Uterus (tissue), 4 donors: ENCODE results near the gene PTPRD. TPM values are rescaled to one million over a fixed set of nuclear protein-coding genes. Genes with fewer than 3 reads are reported as not detected.

ENCODE experiments used
- DNase-seq, 2 donors: peaks; one replicate each; pipeline ENCODE4 v3.0.0-alpha.2; 2019 to 2020
- H3K27ac ChIP-seq, 2 donors: fragments of 200-600 bp; sonication (generic); 1 replicate in 1 of 2; 2 replicates in 1 of 2; pipeline ENCODE4 v1.5.1; 2016 to 2018
- H3K27me3 ChIP-seq, 2 donors: fragments of 200-600 bp; sonication (generic); one replicate each; pipeline ENCODE4 v1.5.1; 2018 to 2019; ENCODE audit warnings: control low read depth in 1 of 2
- H3K36me3 ChIP-seq, 2 donors: fragments of 200-600 bp; sonication (generic); one replicate each; pipeline ENCODE4 v1.5.1; 2019; ENCODE audit warnings: control low read depth in 1 of 2
- H3K4me1 ChIP-seq, 2 donors: fragments of 200-600 bp; sonication (generic); one replicate each; pipeline ENCODE4 v1.5.1; 2018 to 2019; ENCODE audit warnings: control low read depth in 1 of 2
- H3K4me3 ChIP-seq, 2 donors: fragments of 200-600 bp; sonication (generic); 1 replicate in 1 of 2; 2 replicates in 1 of 2; pipeline ENCODE4 v1.5.1; 2018 to 2019; ENCODE audit warnings: mild to moderate bottlenecking in 1 of 2
- H3K9me3 ChIP-seq, 2 donors: fragments of 200-600 bp; sonication (generic); one replicate each; pipeline ENCODE4 v1.5.1; 2019; ENCODE audit warnings: control low read depth in 1 of 2
- CTCF ChIP-seq, 4 experiments: fragments of 200-600 bp in 2 of 4; fragments of 450-650 bp in 2 of 4; sonication (generic) in 2 of 4; IDR thresholded peaks; one replicate each; pipeline ENCODE4 v1.5.1; 2016 to 2019; ENCODE audit warnings: antibody characterized with exemption in 4 of 4, mild to moderate bottlenecking in 2 of 4, moderate library complexity in 1 of 4
- POLR2A ChIP-seq, 2 donors: fragments of 450-650 bp; IDR thresholded peaks; one replicate each; pipeline ENCODE4 v1.6.1; 2016; ENCODE audit warnings: antibody characterized with exemption in 2 of 2, mild to moderate bottlenecking in 1 of 2, moderate library complexity in 1 of 2
- intact Hi-C: fragments of 100-400 bp; cut with DNase I; formaldehyde crosslinking; loops from one replicate; pipeline ENCODE4 v1.15.1; 2023; ENCODE audit warnings: low total_unique reads
- total RNA-seq, 4 donors: library from RNA; depleted of rRNA in 3 of 4; stranded (reverse); fragments of >200 nt in 3 of 4; gene quantifications; one replicate each; pipeline versions ENCODE4 v1.1.0 to v1.2.4, GENCODE V29; 2014 to 2023
- donor health status: DM: yes; HTN: yes; CAD: no.

PTPRD gene
- total RNA-seq, 4 donors from 2014 or later = 1.2 to 136 (median 26.4) TPM

GRCh38 chr9:10282084-10282483, 330.7 kb downstream of the PTPRD start:
- no peaks in the 10 kb centered on the region for H3K36me3 ChIP-seq
- TF ChIP-seq POLR2A (IDR thresholded peaks at IDR 0.05) (no peak), CTCF (IDR thresholded peaks at IDR 0.05) (no peak)
- H3K27me3 ChIP-seq = no peaks in the 10 kb centered on the region
- no peak overlapping the region for H3K27ac ChIP-seq
- no peaks in the 10 kb centered on the region for H3K9me3 ChIP-seq
- intact Hi-C loops = no loop called here
- no peak overlapping the region for H3K4me3 ChIP-seq
- no peak for DNase-seq
- no peaks in the 10 kb centered on the region for H3K4me1 ChIP-seq

DNA sequence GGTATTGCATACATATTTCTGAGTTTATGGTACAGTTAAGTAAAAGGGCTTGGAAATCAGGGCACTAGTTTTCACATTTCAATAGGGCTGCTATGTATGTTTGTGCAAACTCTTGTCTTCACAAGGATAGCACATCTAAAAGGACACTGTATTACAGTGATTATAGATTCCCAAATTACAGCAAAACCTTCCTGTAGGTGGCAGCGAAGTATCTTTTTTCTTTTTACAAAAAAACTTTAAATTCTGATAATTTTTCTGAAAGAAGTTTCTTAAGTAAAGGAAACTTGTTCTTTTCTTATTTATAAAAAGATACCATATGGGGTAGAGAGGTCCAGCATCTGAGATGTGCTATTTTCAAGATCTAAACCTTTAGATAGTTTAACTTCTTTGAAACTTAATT, 337.8 kb downstream of the PTPRD start:
- no peaks in the 10 kb centered on the region for H3K36me3 ChIP-seq
- intact Hi-C loops = no loop called here
- H3K4me3 ChIP-seq = no peak overlapping the region
- DNase-seq = no peak
- no peaks in the 10 kb centered on the region for H3K4me1 ChIP-seq
- no peaks in the 10 kb centered on the region for H3K9me3 ChIP-seq
- no peak overlapping the region for H3K27ac ChIP-seq
- no peaks in the 10 kb centered on the region for H3K27me3 ChIP-seq
- TF ChIP-seq POLR2A (IDR thresholded peaks at IDR 0.05) = no peak
- no peak for TF ChIP-seq CTCF (IDR thresholded peaks at IDR 0.05)

DNA sequence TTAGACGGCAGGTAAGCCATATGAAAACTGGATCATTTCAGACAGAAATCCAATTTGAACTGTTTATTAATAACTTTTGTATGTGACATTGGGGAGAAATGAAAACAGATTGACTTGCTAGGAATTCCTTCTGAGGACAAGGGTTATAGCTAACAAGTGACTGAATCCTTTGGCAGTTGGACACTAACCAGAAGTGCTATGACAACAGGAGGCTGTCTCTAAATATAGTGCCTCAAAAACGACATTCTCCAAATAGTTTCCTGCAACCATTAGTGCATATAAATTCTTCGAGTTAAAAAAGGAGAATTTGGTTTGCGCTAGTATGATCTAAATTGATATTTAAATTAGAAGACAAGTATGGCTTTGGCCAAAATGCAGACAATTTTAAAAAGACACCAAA, 338.6 kb downstream of the PTPRD start:
- H3K27ac ChIP-seq = no peak overlapping the region
- intact Hi-C loops = no loop called here
- TF ChIP-seq POLR2A (IDR thresholded peaks at IDR 0.05) (no peak), CTCF (IDR thresholded peaks at IDR 0.05) (no peak)
- no peaks in the 10 kb centered on the region for H3K27me3 ChIP-seq
- no peaks in the 10 kb centered on the region for H3K36me3 ChIP-seq
- no peak overlapping the region for H3K4me3 ChIP-seq
- DNase-seq = no peak
- H3K4me1 ChIP-seq = no peaks in the 10 kb centered on the region
- no peaks in the 10 kb centered on the region for H3K9me3 ChIP-seq

GRCh38 chr9:10272830-10273229, 340.0 kb downstream of the PTPRD start:
- H3K9me3 ChIP-seq = no peaks in the 10 kb centered on the region
- no peak overlapping the region for H3K4me3 ChIP-seq
- H3K27ac ChIP-seq = no peak overlapping the region
- no peak for TF ChIP-seq POLR2A (IDR thresholded peaks at IDR 0.05)
- TF ChIP-seq CTCF (IDR thresholded peaks at IDR 0.05) = no peak
- no peak for DNase-seq
- no peaks in the 10 kb centered on the region for H3K36me3 ChIP-seq
- no peaks in the 10 kb centered on the region for H3K27me3 ChIP-seq
- intact Hi-C loops = no loop called here
- no peaks in the 10 kb centered on the region for H3K4me1 ChIP-seq

DNA sequence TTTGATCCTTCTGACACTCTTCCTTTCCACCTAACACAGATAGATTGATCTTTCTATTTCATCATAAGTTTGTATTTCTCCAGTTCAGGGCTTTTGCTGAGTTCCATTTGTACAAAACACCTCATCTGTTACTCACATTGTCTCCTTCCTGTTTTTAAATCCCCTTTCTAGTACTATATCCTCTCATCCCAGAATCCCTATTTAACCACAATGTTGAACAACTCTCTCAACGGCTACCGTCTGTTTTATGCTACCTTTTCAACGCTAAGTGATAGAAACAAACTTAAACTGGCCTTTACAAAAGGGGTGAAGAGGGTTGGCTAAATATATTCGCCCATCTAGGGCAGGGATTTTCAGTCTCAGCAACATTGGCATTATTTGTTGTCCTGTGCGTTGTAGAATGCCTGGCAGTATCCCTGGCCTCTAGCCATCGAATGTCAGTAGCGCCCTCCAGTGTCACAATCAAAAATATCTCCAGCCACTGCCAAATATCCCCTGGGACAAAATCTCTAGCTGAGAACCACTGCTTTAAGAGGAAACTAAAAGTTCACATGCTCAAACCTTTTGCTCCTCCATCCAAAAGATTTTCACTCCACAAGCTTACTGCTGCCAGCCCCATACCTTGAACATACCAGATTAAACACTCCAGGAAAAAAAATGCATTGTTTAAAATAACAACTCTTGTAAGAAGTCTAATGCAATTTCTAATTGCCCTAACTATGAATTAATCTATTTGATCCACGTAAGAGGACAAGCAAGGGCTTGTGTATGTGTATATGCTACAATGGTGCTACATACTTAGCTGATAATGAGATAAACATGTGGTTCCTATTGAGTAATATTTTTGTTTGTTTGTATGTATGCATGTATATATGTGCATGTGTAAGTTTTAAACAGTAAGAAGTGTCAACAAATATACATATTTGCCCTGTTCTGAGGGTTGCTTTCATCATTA, 344.0 kb downstream of the PTPRD start:
- H3K27ac ChIP-seq = no peak overlapping the region

More for the DNA sequence above, 344.0 kb downstream of the PTPRD start:
- TF ChIP-seq CTCF (IDR thresholded peaks at IDR 0.05) = no peak
- TF ChIP-seq POLR2A (IDR thresholded peaks at IDR 0.05) = no peak
- H3K27me3 ChIP-seq = no peaks in the 10 kb centered on the region
- no peak for DNase-seq
- no peaks in the 10 kb centered on the region for H3K4me1 ChIP-seq
- no peaks in the 10 kb centered on the region for H3K36me3 ChIP-seq
- intact Hi-C loops = no loop called here
- H3K9me3 ChIP-seq = no peaks in the 10 kb centered on the region
- no peak overlapping the region for H3K4me3 ChIP-seq
